Stimulated activated CD4-positive, alpha-beta T cell treated with anti-CD3 and anti-CD28 coated beads, TNF-alpha, amount 100 ng/mL, for 48 hours (primary cell): ENCODE data around the gene LHPP.

Source experiments
- DNase-seq, 3 donors: peaks; one replicate each; pipeline ENCODE4 v3.0.0-alpha.2; 2020; ENCODE audit warnings: low read depth in 3 of 3

Gene LHPP

DNA sequence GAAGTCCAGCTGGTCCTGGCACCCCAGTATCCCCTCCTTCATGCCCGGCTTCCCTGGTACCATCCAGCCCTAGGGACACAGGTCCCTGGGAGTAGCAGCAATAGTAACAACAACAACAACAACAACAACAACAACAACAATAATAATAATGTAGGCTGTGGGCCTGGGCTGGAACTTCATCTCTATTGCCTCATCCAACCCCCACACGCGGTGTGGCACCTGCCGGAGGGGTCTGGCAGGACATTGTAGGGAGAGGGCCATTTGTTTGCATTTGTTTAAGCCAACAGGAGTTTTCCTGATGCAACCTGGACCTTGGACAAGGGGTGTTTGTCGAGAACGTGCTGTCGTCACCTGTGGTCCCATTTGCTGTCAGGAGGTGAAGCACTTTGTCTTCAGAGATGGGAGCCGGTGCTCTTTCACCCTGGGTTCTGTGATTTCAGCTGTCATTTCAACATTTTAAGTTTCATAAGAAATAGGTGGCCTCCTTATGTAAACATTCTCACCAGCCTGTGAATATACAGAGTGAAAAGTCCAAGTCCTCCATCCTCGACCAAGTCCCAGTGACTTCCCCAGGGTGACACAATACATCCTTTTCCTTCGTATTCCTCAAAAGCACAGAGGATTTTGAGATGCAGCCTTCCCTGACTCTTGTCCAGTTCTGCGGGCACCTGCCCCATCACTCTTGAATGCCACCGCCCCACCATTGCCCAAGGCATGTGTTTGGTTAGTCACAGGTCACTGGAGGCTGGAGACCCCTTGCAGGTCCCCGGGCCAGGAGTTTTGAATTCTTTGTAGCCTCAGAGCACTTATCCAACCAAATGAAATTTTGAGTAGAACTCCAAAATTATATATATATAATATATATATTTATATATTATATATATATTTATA is 9.2 kb downstream of the LHPP start:
- DNase-seq, result no peak

DNA sequence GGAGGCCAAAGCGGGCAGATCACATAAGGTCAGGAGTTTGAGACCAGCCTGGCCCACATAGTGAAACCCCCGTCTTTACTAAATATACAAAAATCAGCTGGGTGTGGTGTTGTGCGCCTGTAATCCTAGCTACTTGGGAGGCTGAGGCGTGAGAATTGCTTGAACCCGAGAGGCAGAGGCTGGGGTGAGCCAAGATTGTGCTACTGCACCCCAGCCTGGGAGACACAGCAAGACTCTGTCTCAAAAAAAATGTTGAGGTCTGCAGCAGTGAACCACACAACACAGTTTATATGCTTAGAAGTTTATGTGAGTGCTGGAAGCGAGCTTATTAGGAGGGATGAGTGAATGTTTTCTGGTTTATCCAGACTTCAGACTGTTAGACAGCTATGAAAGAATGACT is 10.4 kb downstream of the LHPP start:
- no peak for DNase-seq

DNA sequence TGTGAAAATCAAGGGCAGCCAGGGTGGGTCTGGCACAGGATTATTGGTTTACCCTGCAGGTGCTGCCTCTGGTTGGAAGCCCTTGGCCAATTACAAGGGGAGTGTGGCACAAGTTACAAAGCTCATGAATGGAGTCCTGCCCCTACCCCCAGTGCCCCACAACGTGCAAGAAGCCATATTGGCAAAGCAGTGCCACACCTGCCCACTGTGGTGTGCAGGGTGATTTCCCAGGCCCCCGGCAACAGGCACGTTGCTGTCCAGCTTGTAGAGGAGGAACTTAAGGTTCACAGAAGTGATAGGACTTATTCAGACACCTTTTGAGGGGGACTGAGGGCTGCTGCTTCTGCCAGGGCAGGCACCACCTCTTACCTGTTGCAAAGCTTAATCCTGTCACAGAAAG is 11.4 kb downstream of the LHPP start:
- DNase-seq, result no peak

DNA sequence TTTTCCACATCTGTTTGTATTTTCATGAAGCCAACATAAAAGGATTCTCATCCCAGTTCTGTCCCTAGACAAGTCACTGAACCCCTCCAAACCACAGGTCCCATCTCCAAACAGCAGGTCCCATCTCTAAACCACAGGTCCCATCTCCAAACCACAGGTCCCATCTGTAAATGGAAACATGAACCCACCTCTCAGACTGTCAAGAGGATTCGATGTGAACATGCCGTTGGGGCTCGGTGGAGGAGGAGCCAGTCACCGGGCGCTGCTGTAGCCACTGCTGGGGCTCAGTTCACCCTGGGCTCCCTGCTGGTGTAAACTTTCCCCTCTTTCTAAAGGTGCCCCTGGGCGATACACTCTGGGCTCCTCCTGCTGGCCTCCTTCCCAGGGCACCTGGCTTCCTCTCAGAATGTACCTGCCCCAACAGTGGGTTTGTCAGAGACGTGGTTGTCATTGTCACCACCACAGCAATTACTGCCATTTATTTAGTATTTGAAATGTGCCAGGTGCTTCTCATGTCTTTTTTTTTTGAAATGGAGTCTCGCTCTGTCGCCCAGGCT is 13.0 kb downstream of the LHPP start:
- no peak for DNase-seq

DNA sequence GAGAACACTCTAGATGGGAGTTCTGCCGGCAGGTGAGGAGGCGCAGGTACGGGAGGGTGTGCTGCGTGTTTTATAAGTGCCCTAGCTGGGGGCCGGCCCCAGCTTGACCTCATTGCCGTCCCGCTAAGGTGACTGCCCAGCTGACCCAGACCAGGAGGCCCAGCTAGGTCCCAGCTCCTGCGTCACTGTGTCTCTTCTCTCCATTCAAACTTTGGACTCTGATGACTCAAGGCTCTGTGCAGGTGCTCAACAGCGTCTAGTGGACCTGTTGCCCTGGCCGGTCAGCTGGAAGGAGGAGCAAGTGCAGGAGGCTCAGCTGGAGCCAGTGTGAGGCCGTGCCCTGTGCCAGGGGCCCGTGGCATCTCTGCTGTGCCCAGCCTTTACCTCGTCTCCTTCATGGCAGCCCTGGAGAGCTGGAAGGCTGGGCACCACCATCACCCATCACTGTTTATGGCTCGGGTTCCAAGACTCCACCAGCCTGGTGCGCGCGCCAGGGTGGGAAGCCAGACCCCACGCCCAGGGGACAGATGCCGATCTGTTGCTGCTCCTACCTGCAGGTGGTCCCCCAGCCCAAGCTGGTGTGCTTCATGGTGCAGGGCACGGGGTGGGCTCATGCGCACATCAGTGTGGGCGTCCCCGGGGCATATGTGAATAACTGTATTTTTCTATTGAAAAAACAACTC is 14.6 kb downstream of the LHPP start:
- no peak for DNase-seq

DNA sequence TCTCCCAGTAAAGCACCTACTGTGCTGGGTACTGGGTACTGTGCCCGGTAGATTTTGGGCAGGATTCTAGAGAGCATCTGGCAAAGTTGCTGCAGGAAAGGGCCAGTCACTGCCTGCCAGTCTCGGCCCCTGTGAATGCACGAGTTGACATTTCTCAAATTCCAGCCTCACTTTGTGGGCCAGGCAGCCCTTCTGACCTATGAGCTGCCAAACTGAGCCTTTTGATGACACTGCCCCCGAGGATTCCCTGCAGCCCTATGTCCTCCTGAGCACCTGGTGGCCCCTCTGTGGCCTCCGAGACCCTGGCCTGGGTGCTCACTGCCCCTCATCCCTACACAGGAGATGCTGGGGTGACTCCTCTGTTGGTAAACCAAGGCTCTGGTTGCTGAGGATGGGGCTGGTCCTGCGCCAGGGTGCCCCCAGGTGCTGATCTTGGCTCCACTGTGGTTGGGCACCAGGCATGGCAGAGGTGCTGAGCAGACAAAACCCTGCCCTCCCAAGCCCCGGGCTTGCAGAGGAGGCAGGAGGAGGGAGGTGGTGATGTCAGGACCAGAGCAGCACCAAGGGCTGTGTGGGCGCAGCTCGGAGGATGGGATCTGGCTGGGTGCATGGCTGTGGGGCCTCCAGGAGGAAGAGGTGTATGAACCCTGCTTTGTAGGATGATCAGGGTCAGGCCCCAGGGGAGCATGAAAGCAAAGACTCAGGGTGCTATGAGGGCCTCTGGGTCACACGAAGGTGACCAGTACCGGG is 16.2 kb downstream of the LHPP start:
- DNase-seq, result no peak

DNA sequence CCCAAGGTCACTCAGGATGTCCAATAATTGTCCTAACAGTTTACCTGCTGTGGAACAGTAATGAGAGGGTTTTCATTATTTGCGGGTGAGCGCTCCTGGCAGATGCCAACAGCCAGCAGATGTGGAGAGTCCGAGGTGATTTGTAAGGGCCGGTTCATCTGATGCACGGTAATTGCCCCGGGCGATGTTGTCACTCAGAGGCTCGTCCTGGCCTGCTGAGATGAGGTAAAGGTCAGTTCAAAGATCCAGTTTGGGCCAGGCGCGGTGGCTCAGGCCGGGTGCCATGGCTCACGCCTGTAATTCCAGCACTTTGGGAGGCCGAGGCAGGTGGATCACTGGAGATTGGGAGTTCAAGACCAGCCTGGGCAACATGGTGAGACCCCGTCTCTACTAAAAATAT is 16.9 kb downstream of the LHPP start:
- no peak for DNase-seq

DNA sequence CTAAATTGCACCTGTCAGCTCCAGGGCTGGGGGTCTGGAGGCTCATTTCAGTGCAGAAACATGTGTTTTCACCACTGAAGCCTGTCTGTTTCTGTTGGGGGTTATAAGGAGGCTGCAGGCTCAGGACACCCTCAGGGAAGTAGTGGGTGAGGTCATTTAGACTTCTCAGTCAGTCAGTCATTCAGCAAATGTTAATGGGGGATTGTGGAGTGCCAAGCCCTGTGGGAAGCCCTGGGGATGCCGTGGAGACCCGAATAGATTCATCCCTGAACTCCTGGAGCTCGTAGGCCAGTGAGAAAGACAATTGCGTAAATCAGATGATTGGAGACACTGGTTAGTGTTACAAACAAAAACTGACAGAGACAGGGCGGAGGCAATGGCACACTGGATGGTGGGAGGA is 19.2 kb downstream of the LHPP start:
- no peak for DNase-seq

DNA sequence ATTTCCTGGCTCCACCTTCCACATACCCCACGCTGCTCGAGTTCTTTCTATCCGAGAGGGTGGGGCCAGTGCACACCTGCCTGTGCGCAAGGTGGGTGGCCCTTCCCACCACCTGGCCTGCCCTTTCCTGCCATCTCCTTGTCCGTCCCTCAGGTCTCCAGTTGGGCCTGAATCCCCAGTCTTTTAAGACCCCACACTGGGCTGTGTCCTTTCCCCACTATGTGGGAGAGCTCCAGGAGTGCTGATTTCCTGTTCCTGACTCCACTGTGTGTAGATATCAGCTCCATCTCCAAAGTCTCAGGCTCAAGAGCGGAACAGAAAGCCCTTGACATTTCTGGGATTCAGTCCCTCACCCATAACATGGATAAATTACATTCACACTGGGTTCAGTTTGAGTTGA is 20.1 kb downstream of the LHPP start:
- DNase-seq, result no peak

DNA sequence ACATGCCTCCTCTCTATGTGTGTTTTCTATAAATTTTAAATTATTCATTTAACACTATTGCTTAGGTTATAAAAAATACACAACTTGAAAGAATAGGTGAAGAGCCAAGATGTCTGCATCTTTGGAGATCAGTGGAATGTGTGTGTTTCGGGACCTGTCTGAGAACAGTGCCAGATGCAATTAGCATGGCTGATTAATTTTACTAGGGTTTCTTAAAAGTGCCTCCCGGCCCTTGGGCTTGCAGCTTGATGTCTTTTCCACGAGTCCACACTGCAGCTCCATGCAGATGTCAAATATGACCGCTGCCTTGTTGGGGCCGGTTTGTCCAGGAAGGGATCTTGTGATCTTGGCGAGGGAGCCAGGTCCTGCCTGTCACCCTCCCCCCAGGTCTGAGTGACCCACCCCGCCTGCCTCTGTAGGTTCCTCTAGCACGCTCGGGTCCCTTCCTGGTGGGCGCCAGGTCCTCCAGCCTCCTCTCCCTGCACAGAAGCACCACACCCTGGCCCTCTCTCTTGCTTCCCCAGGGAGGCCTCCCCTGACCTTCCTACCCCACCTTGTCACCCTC is 20.7 kb downstream of the LHPP start:
- no peak for DNase-seq

DNA sequence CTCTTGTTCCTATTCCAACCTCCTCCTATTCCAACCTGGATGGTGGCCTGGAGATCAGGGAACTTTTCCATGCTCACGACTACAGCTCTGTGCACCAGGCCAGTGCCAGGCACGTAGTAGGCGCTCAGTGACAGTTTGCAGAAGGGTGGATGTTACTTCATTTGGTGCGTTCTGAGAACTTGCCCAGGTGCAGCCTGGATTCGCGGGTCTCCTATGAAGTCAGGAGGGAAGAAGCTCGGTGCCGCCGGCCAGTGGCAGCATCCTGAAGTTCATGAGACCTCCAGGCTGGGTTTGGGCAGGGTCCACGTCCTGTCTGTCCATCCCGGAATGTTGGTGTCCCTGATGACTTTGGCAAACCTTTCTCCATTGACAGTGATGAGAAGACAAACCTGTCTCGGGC is 21.3 kb downstream of the LHPP start:
- no peak for DNase-seq

DNA sequence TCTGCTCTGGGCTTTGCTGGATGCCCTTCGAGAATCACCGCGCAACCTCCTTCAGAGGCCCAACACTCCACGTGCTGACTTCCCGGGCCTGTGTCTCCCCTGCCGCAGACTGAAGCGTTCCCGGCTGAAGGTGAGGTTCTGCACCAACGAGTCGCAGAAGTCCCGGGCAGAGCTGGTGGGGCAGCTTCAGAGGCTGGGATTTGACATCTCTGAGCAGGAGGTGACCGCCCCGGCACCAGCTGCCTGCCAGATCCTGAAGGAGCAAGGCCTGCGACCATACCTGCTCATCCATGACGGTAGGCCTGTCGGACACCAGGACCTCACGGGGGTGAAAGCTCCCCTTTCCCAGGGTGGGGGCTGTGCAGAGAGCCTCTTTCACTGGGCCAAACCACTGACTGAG is 22.4 kb downstream of the LHPP start:
- no peak for DNase-seq

DNA sequence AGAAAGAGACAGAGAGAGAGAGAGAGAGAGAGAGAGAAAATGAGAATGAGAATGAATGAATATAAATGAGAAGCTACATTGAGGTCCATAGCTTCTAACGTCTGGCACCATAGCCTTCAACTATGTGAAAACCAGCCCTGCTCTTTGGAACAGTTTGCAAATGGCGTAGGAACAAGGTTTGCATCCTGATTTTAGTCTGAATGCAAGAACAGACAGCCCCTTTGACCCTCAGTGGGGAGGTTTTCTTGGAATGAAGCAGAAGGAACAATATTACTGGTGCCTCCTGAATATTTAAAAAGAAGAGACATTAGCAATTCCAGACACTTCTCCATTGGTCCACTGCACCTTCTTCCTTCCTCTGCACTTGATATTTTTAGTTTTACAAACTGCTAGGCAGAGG is 23.0 kb downstream of the LHPP start:
- no peak for DNase-seq

DNA sequence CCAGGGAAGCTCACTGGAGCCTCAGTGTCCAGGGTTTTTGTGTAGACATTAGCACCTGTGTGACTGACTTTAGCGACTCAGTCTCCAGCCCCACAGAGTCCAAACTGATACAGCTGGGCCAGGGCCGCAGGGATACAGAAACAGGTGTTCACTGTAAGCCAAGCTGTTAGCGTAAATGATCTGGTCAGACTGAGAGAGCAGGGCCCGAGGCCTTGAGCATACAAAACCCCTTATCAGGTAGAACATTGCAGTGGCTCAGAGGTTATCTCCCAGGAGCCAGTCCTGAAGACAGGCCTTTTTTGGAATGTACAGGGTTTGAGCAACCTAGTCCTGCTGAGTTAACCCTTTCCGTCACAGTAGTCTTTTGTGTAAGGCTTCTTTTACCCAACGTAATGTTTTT is 25.0 kb downstream of the LHPP start:
- no peak for DNase-seq

DNA sequence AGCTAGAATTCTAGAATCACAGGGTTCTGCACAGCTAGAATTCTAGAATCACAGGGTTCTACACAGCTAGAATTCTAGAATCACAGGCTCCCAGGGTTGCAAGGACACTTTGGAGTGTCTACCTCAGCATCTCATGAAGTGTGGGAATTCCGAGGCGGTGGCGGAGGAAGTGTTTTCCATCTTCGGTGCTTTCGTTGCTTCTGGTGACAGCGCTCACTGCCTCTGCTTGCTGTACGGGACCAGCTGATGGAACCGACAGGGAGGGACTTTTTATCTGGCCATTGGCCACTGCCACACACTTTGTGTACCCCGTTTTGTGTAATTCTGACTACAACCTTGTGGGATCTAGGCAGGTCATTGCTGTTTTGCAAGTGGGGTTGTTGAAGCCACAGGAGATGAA is 29.5 kb downstream of the LHPP start:
- no peak for DNase-seq

DNA sequence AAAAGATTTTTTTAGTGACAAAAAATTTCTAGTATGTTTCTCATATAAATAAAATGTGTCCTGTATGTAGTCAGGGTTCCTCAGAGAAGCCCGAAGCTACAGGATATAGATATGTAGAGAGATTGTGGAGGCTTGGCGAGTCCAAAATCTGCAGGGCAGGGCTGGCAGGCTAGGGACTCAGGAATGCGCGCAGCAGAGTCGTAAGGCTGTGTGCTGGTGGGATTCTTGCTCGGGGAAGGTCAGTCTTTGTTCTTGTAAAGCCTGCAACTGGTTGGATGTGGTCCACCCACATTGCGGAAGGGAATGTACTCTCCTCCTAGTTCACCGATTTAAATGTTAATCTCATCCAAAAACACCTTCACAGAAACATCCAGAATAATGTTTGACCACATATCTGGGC is 30.6 kb downstream of the LHPP start:
- DNase-seq, result no peak

DNA sequence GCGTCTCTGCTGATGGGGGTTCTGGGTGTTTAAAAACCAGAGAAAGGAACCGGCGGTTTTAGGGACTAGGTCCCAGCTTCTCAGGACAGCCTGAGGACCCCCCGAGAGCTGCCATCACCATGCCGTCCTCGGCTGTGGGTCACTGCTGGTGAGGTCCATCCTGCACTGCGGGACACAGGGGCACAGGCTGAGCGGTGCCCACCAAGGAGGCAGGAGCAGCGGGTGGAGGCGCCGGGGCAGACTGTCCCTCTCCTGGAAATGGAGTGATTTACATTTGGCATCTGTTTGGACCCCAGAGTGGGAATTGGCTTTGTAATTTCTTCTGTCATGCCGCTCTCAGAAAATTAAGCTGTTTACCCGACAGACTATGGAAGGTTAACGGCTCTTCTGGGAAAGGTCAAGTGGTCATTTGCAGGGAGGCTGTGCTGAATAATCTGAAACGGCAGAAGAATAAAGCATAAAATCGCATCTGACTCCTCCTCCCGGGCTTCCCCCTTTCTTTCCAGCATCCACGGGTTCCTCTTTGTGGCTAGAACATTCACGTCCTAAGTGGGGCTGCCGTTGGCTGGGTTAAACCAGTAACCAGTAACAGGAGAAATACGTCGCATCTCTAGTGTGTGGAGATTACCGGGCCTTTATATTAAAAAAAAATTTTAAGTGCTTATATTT is 31.7 kb downstream of the LHPP start:
- DNase-seq, result no peak

DNA sequence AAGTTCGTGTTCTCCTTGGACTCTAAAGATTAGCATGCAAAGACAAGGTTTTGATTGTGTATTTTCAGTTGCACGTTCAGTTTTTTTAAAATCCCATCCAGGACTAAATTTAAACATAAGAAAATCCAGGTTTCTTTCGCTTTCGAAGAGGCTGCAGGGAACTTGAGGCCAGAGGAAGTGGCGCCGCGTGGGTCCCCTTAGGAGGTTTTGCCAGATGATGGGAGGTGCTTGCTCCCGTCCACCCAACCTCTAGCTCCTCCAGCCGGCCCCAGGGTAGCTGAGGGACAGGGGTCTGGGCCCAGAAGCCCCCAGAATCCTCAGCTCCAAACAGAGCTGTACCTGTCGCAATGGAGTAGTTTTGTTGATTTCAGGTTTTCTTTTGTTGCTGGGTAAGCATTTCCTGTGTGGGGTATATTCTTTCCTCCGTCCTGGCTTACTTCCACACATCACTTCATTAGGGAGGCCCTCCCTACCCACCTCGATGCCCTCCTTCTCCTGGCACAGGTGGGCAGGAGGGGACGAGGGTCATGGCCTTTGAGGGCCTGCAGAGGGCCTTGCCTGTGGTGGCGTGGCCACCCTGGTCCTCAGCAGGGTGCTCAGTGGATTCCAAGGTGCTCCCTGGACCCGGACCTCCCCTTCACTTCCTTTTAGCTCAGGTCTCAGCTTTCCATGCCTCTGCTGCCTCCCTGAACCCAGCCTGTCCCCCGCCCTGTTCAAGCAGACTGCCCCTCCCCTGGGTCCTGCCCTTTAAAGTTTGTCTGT is 32.6 kb downstream of the LHPP start:
- DNase-seq, result no peak

DNA sequence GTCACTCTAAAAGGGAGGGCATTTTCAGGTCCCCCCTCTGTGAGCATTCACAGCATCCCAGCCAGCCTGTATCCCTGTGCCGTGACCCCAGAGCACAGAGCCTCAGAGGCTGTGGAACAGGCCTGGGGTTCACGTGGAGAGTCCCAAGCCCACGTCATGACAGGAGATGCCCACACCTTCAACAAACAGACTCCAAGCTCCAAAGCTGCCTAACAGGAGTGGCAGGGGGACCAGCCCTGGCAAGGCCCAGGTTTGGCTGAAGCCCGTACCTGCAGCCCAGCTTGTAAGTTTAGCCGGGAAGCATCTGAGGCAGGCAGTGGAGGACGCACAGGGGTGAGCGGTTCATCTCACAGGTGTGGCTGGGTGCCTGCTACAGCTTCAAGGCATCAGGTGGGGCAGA is 33.5 kb downstream of the LHPP start:
- DNase-seq, result no peak

DNA sequence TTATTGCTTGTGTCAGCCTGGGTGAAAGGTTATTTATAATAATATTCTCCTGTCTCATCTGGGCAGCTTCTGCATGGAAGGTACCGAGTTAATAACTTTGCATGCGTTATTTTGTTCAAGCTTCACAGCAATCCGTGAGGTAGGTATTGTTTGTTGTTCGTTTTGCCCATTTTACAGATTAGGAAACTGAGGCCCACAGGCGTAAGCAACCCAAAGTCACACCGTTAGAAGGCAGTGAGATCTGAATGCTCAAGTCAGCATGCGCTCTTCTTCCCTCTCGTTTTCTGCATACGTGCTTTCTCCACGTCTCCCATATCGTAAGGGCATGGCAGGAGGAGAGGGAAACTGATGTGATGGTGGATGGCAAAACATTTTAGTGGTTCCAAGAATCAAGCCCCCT is 34.1 kb downstream of the LHPP start:
- DNase-seq, result no peak

DNA sequence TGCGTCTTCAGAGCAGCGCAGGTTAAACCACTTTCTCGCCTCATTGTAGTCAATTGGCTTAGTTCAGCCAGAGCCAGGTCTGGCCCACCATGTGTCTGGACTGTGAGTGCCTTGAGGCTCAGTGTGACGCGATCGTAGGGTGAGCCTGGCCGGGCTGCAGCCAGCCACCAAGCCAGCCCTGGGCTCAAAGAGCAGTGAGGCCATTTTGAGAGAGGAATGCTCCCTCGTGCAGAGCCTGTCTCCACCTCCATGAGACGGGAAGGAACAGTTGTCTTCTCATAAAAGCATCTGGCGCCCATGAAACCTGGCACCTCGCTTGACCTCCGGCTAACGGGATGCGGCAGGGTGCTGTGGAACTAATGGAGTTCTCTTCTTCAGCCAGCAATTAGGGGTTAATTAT is 34.5 kb downstream of the LHPP start:
- DNase-seq, result no peak
